K562 (cell line): ENCODE results near the gene DNAJC18. TPM values are rescaled to one million over a fixed set of nuclear protein-coding genes. Genes with fewer than 3 reads are reported as not detected.

ENCODE experiments used
- ATAC-seq: fragments of 200-7000 bp; cut with Tn5 transposase; 3 replicates; pipeline ENCODE4 v1.9.1; 2020; ENCODE audit warnings: moderate library complexity
- BruUV-seq: library from RNA; stranded (reverse); fragments of 400-500 nt; replicated peaks from 2 replicates; lab custom pipeline; 2021; lab: Mats Ljungman, UMichigan
- CTCF ChIA-PET: fragments of 300-600 bp; formaldehyde crosslinking; extraction: SDS; loops from one replicate; lab custom pipeline; 2021; ENCODE audit warnings: low intra/inter-chr PET ratio; lab: Yijun Ruan, JAX
- POLR2A ChIA-PET: fragments of 300-600, 350-650 bp; sonication (Branson Sonifier 250); formaldehyde crosslinking; extraction: SDS; loops from one replicate; lab custom pipeline; 2021; ENCODE audit warnings: antibody characterized with exemption, inconsistent platforms; lab: Yijun Ruan, JAX
- DNase-seq, 4 experiments: peaks; one replicate each; pipeline versions ENCODE4 v3.0.0 to v3.0.0-alpha.2; 2011 to 2018; ENCODE audit warnings: low spot score in 3 of 4, mixed read lengths in 3 of 4; ENCODE audit errors: extremely low read depth in 1 of 4
- FAIRE-seq: peaks from 2 replicates; lab custom pipeline; 2011; peaks lifted over from hg19 to GRCh38; lab: Jason Lieb, UNC
- H2AFZ ChIP-seq: 2 replicates; pipeline ENCODE4 v1.6.0; 2011; ENCODE audit warnings: low read depth, low read length, control low read depth, inconsistent platforms
- H3K27ac ChIP-seq: fragments of 200-600 bp; 3 replicates; pipeline ENCODE4 v1.8.0; 2011; ENCODE audit warnings: low read depth, mild to moderate bottlenecking, control low read depth, inconsistent platforms, low read length, moderate library complexity, mixed read lengths; ENCODE audit errors: extremely low read depth
- H3K27me3 ChIP-seq, 2 experiments: fragments of 300-600 bp in 1 of 2; 2 replicates in 1 of 2; 3 replicates in 1 of 2; pipeline versions ENCODE4 v1.6.0 to v1.8.0; 2011; ENCODE audit warnings: inconsistent platforms in 2 of 2, low read length in 2 of 2, mild to moderate bottlenecking in 1 of 2, mixed read lengths in 1 of 2, moderate library complexity in 1 of 2; ENCODE audit not compliant: control insufficient read depth in 2 of 2, insufficient read depth in 2 of 2
- H3K36me3 ChIP-seq: fragments of 300-600 bp; 3 replicates; pipeline ENCODE4 v1.8.0; 2011; ENCODE audit warnings: mild to moderate bottlenecking, low read length, inconsistent platforms; ENCODE audit not compliant: control insufficient read depth, insufficient read depth
- H3K4me1 ChIP-seq, 2 experiments: fragments of 200-600 bp in 1 of 2; replicated peaks in 1 of 2; 2 replicates in 1 of 2; 3 replicates in 1 of 2; pipeline versions ENCODE4 v1.5.1 to v1.8.0; 2011; ENCODE audit warnings: inconsistent platforms in 2 of 2, low read length in 2 of 2, mild to moderate bottlenecking in 1 of 2, mixed read lengths in 1 of 2, moderate library complexity in 1 of 2; ENCODE audit not compliant: control insufficient read depth in 2 of 2, insufficient read depth in 2 of 2
- H3K4me2 ChIP-seq: 2 replicates; pipeline ENCODE4 v1.6.1; 2011; ENCODE audit warnings: low read length, control low read depth, inconsistent platforms, mixed read lengths; ENCODE audit not compliant: insufficient read depth
- H3K4me3 ChIP-seq: fragments of 200-600 bp; sonication (generic), shearing (Covaris generic); 2 replicates; pipeline ENCODE4 v1.5.1; 2016; ENCODE audit warnings: control low read depth, inconsistent platforms
- H3K79me2 ChIP-seq: fragments of 200-600 bp; 3 replicates; pipeline ENCODE4 v1.8.0; 2011; ENCODE audit warnings: low read length, inconsistent platforms; ENCODE audit not compliant: control insufficient read depth, insufficient read depth
- H3K9ac ChIP-seq, 2 experiments: 2 replicates each; pipeline versions ENCODE4 v1.6.0 to v1.6.1; 2011; ENCODE audit warnings: low read depth in 2 of 2, low read length in 2 of 2, control low read depth in 1 of 2, inconsistent platforms in 1 of 2, mild to moderate bottlenecking in 1 of 2, mixed read lengths in 1 of 2; ENCODE audit not compliant: insufficient read depth in 1 of 2
- H3K9me1 ChIP-seq: one replicate; pipeline ENCODE4 v1.6.0; 2011; ENCODE audit warnings: inconsistent platforms, mild to moderate bottlenecking, low read length, moderate library complexity; ENCODE audit not compliant: control insufficient read depth, insufficient read depth
- H3K9me3 ChIP-seq: replicated peaks from 2 replicates; pipeline ENCODE4 v1.5.1; 2011; ENCODE audit warnings: low read depth, low read length, inconsistent platforms; ENCODE audit not compliant: control insufficient read depth, insufficient read depth
- H4K20me1 ChIP-seq: replicated peaks from 2 replicates; pipeline ENCODE4 v1.6.1; 2011; ENCODE audit warnings: low read length, inconsistent platforms, mixed read lengths; ENCODE audit not compliant: control insufficient read depth, insufficient read depth
- ARHGAP35 ChIP-seq: fragments of 450-650 bp; IDR thresholded peaks from 2 replicates; pipeline ENCODE4 v1.6.1; 2018; ENCODE audit not compliant: partially characterized antibody
- CCNT2 ChIP-seq: IDR thresholded peaks from 2 replicates; pipeline ENCODE4 v1.6.1; 2011; ENCODE audit warnings: borderline replicate concordance, low read depth, mild to moderate bottlenecking, moderate library complexity, mixed read lengths, low read length; ENCODE audit not compliant: insufficient read length; ENCODE audit errors: extremely low read depth
- MAZ ChIP-seq, 2 experiments: fragments of 450-650 bp in 1 of 2; sonication (generic) in 1 of 2; formaldehyde crosslinking; IDR thresholded peaks in 1 of 2; conservative IDR thresholded peaks in 1 of 2; 2 replicates each; pipeline versions ENCODE4 v1.4.0 to v1.5.0; 2020; ENCODE audit warnings: mild to moderate bottlenecking in 1 of 2, missing genetic modification reagents in 1 of 2
- ZNF121 ChIP-seq: sonication (generic); formaldehyde crosslinking; conservative IDR thresholded peaks from 2 replicates; pipeline ENCODE4 v1.8.0; 2022; ENCODE audit warnings: missing genetic modification reagents
- WGBS: fragments of 100-300 bp; shearing (Covaris generic); methylation state at CpG from one replicate; pipeline ENCODE4 v1.1.6; 2016; ENCODE audit warnings: low coverage, mixed read lengths; ENCODE audit not compliant: insufficient coverage; ENCODE audit errors: missing lambda C conversion rate; 5-methylcytosine and 5-hydroxymethylcytosine counted together
- in situ Hi-C: fragments of 300-500 bp; cut with MboI; formaldehyde crosslinking; loops from 4 replicates; pipeline ENCODE4 v1.15.0; 2018; ENCODE audit warnings: inconsistent platforms, mixed read lengths
- intact Hi-C: fragments of 100-400 bp; cut with micrococcal nuclease; formaldehyde crosslinking; loops from 2 replicates; pipeline ENCODE4 v1.14.2; 2022
- polyA plus RNA-seq, 8 experiments: library from polyadenylated mRNA; depleted of rRNA in 4 of 8; stranded (reverse) in 5 of 8; unstranded in 3 of 8; fragments of >200 nt; fragmentation: Nextera tagmentation in 2 of 8; fragmentation: Illumina TruSeq in 1 of 8; extraction: Ambion mirVana in 2 of 8; extraction: Trizol in 1 of 8; gene quantifications; 2 replicates each; pipeline versions ENCODE4 v1.2.1 to v1.2.3, GENCODE V29; 2011 to 2014; ENCODE audit warnings: inconsistent platforms in 1 of 8, missing spikeins in 1 of 8
- total RNA-seq, 7 experiments: library from RNA; depleted of rRNA in 6 of 7; stranded (reverse); fragments of >200 nt in 6 of 7; fragmentation: Illumina TruSeq in 2 of 7; extraction: Trizol in 2 of 7; gene quantifications; 2 replicates each; pipeline versions ENCODE4 v1.2.1 to v1.2.3, GENCODE V29; 2011 to 2021; ENCODE audit warnings: low replicate concordance in 1 of 7
- TF ChIP-seq, protein P1 (sequence below): sonication (generic); formaldehyde crosslinking; IDR thresholded peaks from 2 replicates; pipeline ENCODE4 v1.9.0; 2022; ENCODE audit warnings: mild to moderate bottlenecking, missing genetic modification reagents
- TF ChIP-seq, protein P2 (sequence below): fragments of 250-450 bp; sonication (Bioruptor Pico); IDR thresholded peaks from 2 replicates; pipeline ENCODE4 v1.8.0; 2022; ENCODE audit warnings: inconsistent platforms
- TF ChIP-seq, protein P3 (sequence below): IDR thresholded peaks from 2 replicates; pipeline ENCODE4 v1.6.1; 2011; ENCODE audit warnings: borderline replicate concordance, low read depth, mild to moderate bottlenecking, moderate library complexity, low read length; ENCODE audit not compliant: insufficient read depth, poor library complexity, severe bottlenecking

DNAJC18 gene
- total and polyA plus RNA-seq, 9 of the 15 experiments (the other 6 are each of a cell fraction or from before 2014, with no cell fraction given): 1.5 to 13.3 (median 7.5) TPM

DNA sequence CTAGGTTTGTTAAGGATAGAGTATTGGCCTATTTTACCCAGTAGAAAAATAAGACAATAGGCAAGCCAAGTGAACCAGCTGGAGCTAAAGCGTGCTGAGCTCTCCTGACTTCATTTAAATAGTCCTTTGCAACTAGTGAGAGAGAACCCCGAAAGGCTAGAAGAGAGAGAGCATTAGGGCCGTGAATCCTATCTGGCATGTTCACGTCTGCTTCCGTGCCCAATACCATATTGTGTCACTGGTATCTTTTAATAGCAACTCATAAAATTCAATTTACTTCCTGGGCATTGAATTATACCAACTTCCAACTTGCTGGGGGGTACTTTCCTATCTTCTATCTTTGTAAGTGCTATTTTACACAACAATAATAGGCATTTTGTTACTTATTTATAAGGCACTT lies 13.8 kb downstream of the DNAJC18 start:
- 76% methylated on average over 5 of the region's 5 CpGs for WGBS
- H3K9me3 ChIP-seq: no peaks in the 10 kb centered on the region
- TF ChIP-seq, protein P1, sequence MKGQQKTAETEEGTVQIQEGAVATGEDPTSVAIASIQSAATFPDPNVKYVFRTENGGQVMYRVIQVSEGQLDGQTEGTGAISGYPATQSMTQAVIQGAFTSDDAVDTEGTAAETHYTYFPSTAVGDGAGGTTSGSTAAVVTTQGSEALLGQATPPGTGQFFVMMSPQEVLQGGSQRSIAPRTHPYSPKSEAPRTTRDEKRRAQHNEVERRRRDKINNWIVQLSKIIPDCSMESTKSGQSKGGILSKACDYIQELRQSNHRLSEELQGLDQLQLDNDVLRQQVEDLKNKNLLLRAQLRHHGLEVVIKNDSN (CRISPR knock-in tag): no peak
- no peak for TF ChIP-seq CCNT2
- TF ChIP-seq ZNF121 (CRISPR knock-in tag): no peak
- TF ChIP-seq MAZ (CRISPR knock-in tag; conservative IDR thresholded peaks at IDR 0.05 in 1 of 2, IDR thresholded peaks at IDR 0.05 in 1 of 2): no peak
- TF ChIP-seq, protein P2, sequence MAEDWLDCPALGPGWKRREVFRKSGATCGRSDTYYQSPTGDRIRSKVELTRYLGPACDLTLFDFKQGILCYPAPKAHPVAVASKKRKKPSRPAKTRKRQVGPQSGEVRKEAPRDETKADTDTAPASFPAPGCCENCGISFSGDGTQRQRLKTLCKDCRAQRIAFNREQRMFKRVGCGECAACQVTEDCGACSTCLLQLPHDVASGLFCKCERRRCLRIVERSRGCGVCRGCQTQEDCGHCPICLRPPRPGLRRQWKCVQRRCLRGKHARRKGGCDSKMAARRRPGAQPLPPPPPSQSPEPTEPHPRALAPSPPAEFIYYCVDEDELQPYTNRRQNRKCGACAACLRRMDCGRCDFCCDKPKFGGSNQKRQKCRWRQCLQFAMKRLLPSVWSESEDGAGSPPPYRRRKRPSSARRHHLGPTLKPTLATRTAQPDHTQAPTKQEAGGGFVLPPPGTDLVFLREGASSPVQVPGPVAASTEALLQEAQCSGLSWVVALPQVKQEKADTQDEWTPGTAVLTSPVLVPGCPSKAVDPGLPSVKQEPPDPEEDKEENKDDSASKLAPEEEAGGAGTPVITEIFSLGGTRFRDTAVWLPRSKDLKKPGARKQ (CRISPR knock-in tag): no peak
- no peak for TF ChIP-seq ARHGAP35
- TF ChIP-seq, protein P3, sequence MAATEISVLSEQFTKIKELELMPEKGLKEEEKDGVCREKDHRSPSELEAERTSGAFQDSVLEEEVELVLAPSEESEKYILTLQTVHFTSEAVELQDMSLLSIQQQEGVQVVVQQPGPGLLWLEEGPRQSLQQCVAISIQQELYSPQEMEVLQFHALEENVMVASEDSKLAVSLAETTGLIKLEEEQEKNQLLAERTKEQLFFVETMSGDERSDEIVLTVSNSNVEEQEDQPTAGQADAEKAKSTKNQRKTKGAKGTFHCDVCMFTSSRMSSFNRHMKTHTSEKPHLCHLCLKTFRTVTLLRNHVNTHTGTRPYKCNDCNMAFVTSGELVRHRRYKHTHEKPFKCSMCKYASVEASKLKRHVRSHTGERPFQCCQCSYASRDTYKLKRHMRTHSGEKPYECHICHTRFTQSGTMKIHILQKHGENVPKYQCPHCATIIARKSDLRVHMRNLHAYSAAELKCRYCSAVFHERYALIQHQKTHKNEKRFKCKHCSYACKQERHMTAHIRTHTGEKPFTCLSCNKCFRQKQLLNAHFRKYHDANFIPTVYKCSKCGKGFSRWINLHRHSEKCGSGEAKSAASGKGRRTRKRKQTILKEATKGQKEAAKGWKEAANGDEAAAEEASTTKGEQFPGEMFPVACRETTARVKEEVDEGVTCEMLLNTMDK: no peak

More for the DNA sequence above, 13.8 kb downstream of the DNAJC18 start:
- POLR2A ChIA-PET: interaction anchor here (1.1 to 1.2 kb wide), 2 partner anchors 10 to 12 kb away, joined by 3 to 5 read pairs; no protein-coding TSS in a partner anchor
- Histone ChIP-seq H3K9ac (no peak overlapping the region), H3K79me2 (no peaks in the 10 kb centered on the region), H3K27ac (no peak overlapping the region), H3K4me3 (no peak overlapping the region), H4K20me1 (no peaks in the 10 kb centered on the region), H3K27me3 (no peaks in the 10 kb centered on the region), H3K36me3 (no peaks in the 10 kb centered on the region), H3K4me2 (no peak overlapping the region), H3K9me1 (no peaks in the 10 kb centered on the region), H2AFZ (no peak overlapping the region), H3K4me1 (peaks cover 3 to 5% of the 10 kb centered on the region in 2 experiments; a peak in 3 of 5 replicates)
- in situ Hi-C loops (no loop called here), intact Hi-C loops (loop anchor here (10.0 kb wide), 1 partner anchor 339 kb away; no protein-coding TSS in a partner anchor)
- ATAC-seq (no peak), FAIRE-seq (no peak), DNase-seq (no peak)
- no TSS peak for BruUV-seq
- CTCF ChIA-PET: interaction anchor here (0.6 kb wide), 1 partner anchor 76 kb away, joined by 3 read pairs; no protein-coding TSS in a partner anchor
